LNCAP (cell line): ENCODE data around the gene ZFP36.

Experiments
- CTCF ChIP-seq: fragments of 450-650 bp; IDR thresholded peaks from 2 replicates; pipeline ENCODE4 v1.5.1; 2017; ENCODE audit warnings: mild to moderate bottlenecking

Gene ZFP36

GRCh38 chr19:39406656-39407409 is at the start of gene ZFP36:
Gene ZFP36 (plus strand): TSS chr19:39406847. CDS start chr19:39406905, 58 bp downstream.
- no peak; the same call in 1 of the 2 replicates for TF ChIP-seq CTCF

GRCh38 chr19:39359026-39359425 is 47.6 kb upstream of the ZFP36 start:
- no peak for TF ChIP-seq CTCF

- TF ChIP-seq CTCF = no peak
These were observed 46.0 kb upstream of the ZFP36 start for GRCh38 chr19:39360599-39360998.

GRCh38 chr19:39362682-39363657 is 43.7 kb upstream of the ZFP36 start:
- no peak for TF ChIP-seq CTCF

- no peak for TF ChIP-seq CTCF
These were observed 42.7 kb upstream of the ZFP36 start for GRCh38 chr19:39363901-39364457.

GRCh38 chr19:39365531-39365930 is 41.1 kb upstream of the ZFP36 start:
- TF ChIP-seq CTCF = no peak

GRCh38 chr19:39369200-39369599 is 37.4 kb upstream of the ZFP36 start:
- no peak for TF ChIP-seq CTCF
